ENCODE data around the gene GLTP.

The GLTP gene

GRCh38 chr12:109818253-109818652, 62.1 kb downstream of the GLTP start:
- no peak for DNase-seq

- no peak for DNase-seq
These were observed 62.6 kb downstream of the GLTP start for GRCh38 chr12:109817627-109818231.

GRCh38 chr12:109816870-109817269, 63.5 kb downstream of the GLTP start:
- no peak for DNase-seq

- no peak for DNase-seq
These were observed 64.4 kb downstream of the GLTP start for GRCh38 chr12:109815757-109816617.

GRCh38 chr12:109815225-109815624, 65.1 kb downstream of the GLTP start:
- DNase-seq, result no peak

- DNase-seq, result no peak
These were observed 65.7 kb downstream of the GLTP start for GRCh38 chr12:109814600-109815150.

GRCh38 chr12:109813810-109814416, 66.4 kb downstream of the GLTP start:
- DNase-seq, result no peak

- DNase-seq, result no peak
These were observed 68.7 kb downstream of the GLTP start for GRCh38 chr12:109811624-109811995.

- no peak for DNase-seq
These were observed 69.3 kb downstream of the GLTP start for GRCh38 chr12:109810954-109811623.

- DNase-seq, result no peak
These were observed 71.3 kb downstream of the GLTP start for GRCh38 chr12:109808876-109809646.

GRCh38 chr12:109807954-109808643, 72.2 kb downstream of the GLTP start:
- no peak for DNase-seq

GRCh38 chr12:109804820-109805761, 75.2 kb downstream of the GLTP start:
- DNase-seq, result no peak

GRCh38 chr12:109803678-109804077, 76.7 kb downstream of the GLTP start:
- no peak for DNase-seq

GRCh38 chr12:109802828-109803227, 77.5 kb downstream of the GLTP start:
- DNase-seq, result no peak

Data from GOT3 (cell line).